Measurements from ENCODE around the gene PDZD4. TPM values are rescaled to one million over a fixed set of nuclear protein-coding genes. Genes with fewer than 3 reads are reported as not detected.

Gene PDZD4
- total RNA-seq, 3 donors from 2014 or later, result 1.5 to 24.2 (median 2.8) TPM

DNA sequence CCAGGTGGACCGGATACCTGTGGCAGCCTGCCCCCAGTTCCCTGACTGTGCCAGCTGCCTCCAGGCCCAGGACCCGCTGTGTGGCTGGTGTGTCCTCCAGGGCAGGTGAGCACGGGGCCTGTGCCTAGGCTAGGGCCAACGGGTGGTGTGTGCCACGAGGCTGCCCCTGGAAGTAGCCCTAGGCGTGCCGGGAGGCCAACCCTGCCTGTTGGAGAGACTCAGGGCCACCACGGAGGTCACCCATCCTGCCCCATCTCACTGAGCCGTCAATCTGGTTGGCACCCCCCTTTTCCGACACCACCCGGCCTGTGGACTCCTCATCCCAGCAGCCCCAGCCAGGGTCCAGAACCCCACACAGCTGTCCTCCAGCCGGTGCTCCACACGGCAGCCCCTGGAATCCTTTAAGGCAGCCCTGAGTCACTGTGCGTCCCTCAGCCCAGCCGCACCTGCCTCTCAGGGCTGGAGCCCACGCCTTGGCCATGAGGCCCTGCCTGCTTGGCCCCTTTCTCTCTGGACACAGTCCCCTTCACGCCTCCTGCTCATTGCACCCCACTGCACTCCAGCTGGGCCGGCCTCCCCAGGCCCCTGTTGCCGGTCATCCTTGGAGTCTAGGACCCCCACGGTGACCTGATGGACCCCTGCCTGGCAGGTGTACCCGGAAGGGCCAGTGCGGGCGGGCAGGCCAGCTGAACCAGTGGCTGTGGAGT is 61.0 kb downstream of the PDZD4 start:
- peak in 2 of 3 donors; percentile 11 to 46 for DNase-seq
- intact Hi-C loops (cut with DNase I, micrococcal nuclease), result loop anchor here in 1 of 2 donors (10.0 kb wide), 1 partner anchor 185 kb away; no protein-coding TSS in a partner anchor
- TF ChIP-seq, protein P1, sequence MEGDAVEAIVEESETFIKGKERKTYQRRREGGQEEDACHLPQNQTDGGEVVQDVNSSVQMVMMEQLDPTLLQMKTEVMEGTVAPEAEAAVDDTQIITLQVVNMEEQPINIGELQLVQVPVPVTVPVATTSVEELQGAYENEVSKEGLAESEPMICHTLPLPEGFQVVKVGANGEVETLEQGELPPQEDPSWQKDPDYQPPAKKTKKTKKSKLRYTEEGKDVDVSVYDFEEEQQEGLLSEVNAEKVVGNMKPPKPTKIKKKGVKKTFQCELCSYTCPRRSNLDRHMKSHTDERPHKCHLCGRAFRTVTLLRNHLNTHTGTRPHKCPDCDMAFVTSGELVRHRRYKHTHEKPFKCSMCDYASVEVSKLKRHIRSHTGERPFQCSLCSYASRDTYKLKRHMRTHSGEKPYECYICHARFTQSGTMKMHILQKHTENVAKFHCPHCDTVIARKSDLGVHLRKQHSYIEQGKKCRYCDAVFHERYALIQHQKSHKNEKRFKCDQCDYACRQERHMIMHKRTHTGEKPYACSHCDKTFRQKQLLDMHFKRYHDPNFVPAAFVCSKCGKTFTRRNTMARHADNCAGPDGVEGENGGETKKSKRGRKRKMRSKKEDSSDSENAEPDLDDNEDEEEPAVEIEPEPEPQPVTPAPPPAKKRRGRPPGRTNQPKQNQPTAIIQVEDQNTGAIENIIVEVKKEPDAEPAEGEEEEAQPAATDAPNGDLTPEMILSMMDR (IDR thresholded peaks at IDR 0.05), result no peak

DNA sequence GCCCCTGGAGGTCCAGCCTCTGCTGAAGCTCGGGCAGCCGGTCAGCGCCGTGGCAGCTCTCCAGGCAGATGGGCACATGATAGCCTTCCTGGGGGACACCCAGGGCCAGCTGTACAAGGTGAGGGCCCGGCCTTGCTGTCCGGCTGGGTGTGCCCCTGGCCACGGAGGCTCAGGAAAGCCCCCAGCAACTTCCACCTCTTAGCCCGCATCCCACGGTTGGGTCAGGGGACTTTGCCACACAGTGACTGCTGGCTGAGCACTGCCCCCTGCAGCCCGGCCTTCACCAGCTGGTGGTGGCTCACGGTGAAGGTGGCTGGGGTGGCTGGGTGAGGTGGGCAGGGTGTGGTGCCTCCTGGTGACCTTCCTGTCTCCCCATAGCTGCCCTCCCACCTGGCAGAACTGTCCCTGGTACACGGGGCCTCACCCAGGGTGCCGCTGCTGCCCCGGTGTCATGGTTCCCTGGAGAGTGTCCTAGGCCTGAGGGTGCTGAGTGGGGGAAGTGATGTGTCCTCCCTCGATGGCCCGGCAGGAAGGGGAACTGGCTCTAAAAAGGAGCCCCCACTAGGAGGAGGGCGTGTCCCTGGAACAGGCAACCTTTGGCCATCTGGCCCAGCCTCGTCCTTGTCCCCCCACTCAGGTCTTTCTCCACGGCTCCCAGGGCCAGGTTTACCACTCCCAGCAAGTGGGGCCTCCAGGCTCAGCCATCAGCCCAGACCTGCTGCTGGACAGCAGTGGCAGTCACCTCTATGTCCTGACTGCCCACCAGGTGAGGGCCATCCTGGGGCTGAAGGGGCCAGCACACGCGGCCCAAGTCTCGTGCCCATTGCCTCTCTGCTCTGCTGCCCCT is 61.8 kb downstream of the PDZD4 start:
- no peak overlapping the region for H3K4me3 ChIP-seq
- no peaks in the 10 kb centered on the region for H3K4me1 ChIP-seq (ENCODE audit: low read depth)
- no peaks in the 10 kb centered on the region for H3K36me3 ChIP-seq (ENCODE audit: low read depth)
- intact Hi-C loops (cut with DNase I, micrococcal nuclease), result loop anchor here in 1 of 2 donors (10.0 kb wide), 1 partner anchor 186 kb away; no protein-coding TSS in a partner anchor
- ATAC-seq, result no peak
- TF ChIP-seq, protein P1 (IDR thresholded peaks at IDR 0.05), result no peak
- H3K9me3 ChIP-seq, result no peaks in the 10 kb centered on the region
- DNase-seq, result peak in 2 of 3 donors; percentile 16 to 44

More for the DNA sequence above, 61.0 kb downstream of the PDZD4 start:
- no peaks in the 10 kb centered on the region for H3K9me3 ChIP-seq
- no peak for ATAC-seq
- no peaks in the 10 kb centered on the region for H3K36me3 ChIP-seq (ENCODE audit: low read depth)
- no peak overlapping the region for H3K4me3 ChIP-seq
- H3K4me1 ChIP-seq (ENCODE audit: low read depth), result no peaks in the 10 kb centered on the region

DNA sequence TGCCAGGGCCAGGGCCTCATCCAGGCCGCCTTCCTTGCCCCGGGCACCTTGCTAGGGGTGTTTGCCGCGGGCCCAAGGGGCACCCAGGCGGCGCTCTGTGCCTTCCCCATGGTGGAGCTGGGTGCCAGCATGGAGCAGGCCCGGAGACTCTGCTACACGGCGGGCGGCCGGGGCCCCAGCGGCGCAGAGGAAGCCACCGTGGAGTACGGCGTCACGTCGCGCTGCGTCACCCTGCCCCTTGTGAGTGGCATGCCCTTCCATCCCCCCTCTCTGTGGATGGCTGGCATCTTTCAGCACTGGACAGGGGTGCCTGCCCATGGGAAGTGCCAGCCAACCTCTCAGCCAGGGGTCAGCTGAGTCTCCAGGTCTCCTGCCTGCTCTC is 62.7 kb downstream of the PDZD4 start:
- intact Hi-C loops (cut with DNase I, micrococcal nuclease), result loop anchor here in 1 of 2 donors (10.0 kb wide), 1 partner anchor 187 kb away; no protein-coding TSS in a partner anchor
- no peak for ATAC-seq

DNA sequence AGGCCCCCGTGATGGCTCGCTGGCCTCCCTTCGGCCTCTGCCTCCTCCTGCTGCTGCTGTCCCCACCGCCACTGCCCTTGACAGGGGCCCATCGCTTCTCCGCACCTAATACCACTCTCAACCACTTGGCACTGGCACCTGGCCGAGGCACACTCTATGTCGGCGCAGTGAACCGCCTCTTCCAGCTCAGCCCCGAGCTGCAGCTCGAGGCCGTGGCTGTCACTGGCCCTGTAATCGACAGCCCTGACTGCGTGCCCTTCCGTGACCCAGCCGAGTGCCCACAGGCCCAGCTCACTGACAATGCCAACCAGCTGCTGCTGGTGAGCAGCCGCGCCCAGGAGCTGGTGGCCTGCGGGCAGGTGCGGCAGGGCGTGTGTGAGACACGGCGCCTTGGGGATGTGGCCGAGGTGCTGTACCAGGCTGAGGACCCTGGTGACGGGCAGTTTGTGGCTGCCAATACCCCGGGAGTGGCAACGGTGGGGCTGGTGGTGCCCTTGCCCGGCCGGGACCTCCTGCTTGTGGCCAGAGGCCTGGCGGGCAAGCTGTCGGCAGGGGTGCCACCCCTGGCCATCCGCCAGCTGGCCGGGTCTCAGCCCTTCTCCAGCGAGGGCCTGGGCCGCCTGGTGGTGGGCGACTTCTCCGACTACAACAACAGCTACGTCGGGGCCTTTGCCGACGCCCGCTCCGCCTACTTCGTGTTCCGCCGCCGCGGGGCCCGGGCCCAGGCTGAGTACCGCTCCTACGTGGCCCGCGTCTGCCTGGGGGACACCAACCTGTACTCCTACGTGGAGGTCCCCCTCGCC is 63.3 kb downstream of the PDZD4 start:
- intact Hi-C loops (cut with DNase I, micrococcal nuclease), result loop anchor here in 1 of 2 donors (10.0 kb wide), 1 partner anchor 188 kb away; no protein-coding TSS in a partner anchor
- no peak overlapping the region for H3K4me3 ChIP-seq
- H3K9me3 ChIP-seq, result no peaks in the 10 kb centered on the region
- ATAC-seq (peak; percentile 2), DNase-seq (peak in 2 of 3 donors; percentile 13 to 48)
- TF ChIP-seq, protein P1 (IDR thresholded peaks at IDR 0.05), result no peak
- no peaks in the 10 kb centered on the region for H3K36me3 ChIP-seq (ENCODE audit: low read depth)
- no peaks in the 10 kb centered on the region for H3K4me1 ChIP-seq (ENCODE audit: low read depth)

More for the DNA sequence above, 62.7 kb downstream of the PDZD4 start:
- DNase-seq, result peak in 1 of 3 donors; percentile 10
- TF ChIP-seq, protein P1 (IDR thresholded peaks at IDR 0.05), result no peak
- no peaks in the 10 kb centered on the region for H3K36me3 ChIP-seq (ENCODE audit: low read depth)
- H3K4me3 ChIP-seq, result no peak overlapping the region
- no peaks in the 10 kb centered on the region for H3K9me3 ChIP-seq
- H3K4me1 ChIP-seq (ENCODE audit: low read depth), result no peaks in the 10 kb centered on the region

All from mucosa of descending colon (tissue), 3 donors.